A549 (cell line): ENCODE measurements around the gene FIZ1.

Experiments used
- EP300 ChIP-seq, 2 experiments: fragments of >200 bp; sonication (Bioruptor Twin); formaldehyde crosslinking; IDR thresholded peaks; 2 replicates in 1 of 2; 3 replicates in 1 of 2; pipeline ENCODE4 v1.6.1; 2016 to 2017
- JUNB ChIP-seq: fragments of >200 bp; sonication (Bioruptor Twin); formaldehyde crosslinking; IDR thresholded peaks from 2 replicates; pipeline ENCODE4 v1.6.1; 2016
- RAD21 ChIP-seq, 2 experiments: fragments of >200 bp in 1 of 2; sonication (Bioruptor Twin) in 1 of 2; formaldehyde crosslinking in 1 of 2; IDR thresholded peaks in 1 of 2; conservative IDR thresholded peaks in 1 of 2; 2 replicates in 1 of 2; 3 replicates in 1 of 2; pipeline ENCODE4 v1.6.1; 2012 to 2018; ENCODE audit warnings: inconsistent platforms in 1 of 2
- ZFP36 ChIP-seq: fragments of 450-650 bp; IDR thresholded peaks from 2 replicates; pipeline ENCODE4 v1.6.1; 2014; ENCODE audit warnings: borderline replicate concordance; ENCODE audit not compliant: partially characterized antibody
- TF ChIP-seq, protein P1 (sequence below): fragments of >200 bp; sonication (Bioruptor Twin); formaldehyde crosslinking; IDR thresholded peaks from 3 replicates; pipeline ENCODE4 v1.5.1; 2016

DNA sequence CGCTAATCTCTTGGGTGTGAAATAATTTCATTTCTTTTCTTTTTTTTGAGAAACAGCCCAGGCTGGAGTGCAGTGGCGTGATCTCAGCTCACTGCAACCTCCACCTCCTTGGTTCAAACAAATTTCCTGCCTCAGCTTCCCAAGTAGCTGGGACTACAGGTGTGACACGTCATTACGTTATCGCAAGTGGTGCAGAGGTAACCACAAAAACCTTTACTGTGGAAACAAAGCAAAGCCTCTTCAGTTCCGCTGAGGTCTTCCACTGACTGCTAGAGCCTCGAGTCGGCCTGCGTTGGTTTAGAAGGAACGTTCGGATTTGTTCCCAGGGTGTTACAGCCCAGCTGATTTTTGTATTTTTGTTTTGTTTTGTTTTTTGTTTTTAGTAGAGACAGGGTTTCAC, 27.0 kb upstream of the FIZ1 start:
- no peak for TF ChIP-seq EP300 (IDR thresholded peaks at IDR 0.05)
- no peak for TF ChIP-seq ZFP36
- no peak for TF ChIP-seq RAD21 (conservative IDR thresholded peaks at IDR 0.05 in 1 of 2, IDR thresholded peaks at IDR 0.05 in 1 of 2)
- TF ChIP-seq JUNB: no peak
- TF ChIP-seq, protein P1, sequence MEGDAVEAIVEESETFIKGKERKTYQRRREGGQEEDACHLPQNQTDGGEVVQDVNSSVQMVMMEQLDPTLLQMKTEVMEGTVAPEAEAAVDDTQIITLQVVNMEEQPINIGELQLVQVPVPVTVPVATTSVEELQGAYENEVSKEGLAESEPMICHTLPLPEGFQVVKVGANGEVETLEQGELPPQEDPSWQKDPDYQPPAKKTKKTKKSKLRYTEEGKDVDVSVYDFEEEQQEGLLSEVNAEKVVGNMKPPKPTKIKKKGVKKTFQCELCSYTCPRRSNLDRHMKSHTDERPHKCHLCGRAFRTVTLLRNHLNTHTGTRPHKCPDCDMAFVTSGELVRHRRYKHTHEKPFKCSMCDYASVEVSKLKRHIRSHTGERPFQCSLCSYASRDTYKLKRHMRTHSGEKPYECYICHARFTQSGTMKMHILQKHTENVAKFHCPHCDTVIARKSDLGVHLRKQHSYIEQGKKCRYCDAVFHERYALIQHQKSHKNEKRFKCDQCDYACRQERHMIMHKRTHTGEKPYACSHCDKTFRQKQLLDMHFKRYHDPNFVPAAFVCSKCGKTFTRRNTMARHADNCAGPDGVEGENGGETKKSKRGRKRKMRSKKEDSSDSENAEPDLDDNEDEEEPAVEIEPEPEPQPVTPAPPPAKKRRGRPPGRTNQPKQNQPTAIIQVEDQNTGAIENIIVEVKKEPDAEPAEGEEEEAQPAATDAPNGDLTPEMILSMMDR: no peak
